ENCODE data around the gene HAND2. TPM values are rescaled to one million over a fixed set of nuclear protein-coding genes. Genes with fewer than 3 reads are reported as not detected.

HAND2 gene
- total RNA-seq, 3 donors from 2014 or later (not counting 1 experiment from before 2014, with no cell fraction given) = not detected

DNA sequence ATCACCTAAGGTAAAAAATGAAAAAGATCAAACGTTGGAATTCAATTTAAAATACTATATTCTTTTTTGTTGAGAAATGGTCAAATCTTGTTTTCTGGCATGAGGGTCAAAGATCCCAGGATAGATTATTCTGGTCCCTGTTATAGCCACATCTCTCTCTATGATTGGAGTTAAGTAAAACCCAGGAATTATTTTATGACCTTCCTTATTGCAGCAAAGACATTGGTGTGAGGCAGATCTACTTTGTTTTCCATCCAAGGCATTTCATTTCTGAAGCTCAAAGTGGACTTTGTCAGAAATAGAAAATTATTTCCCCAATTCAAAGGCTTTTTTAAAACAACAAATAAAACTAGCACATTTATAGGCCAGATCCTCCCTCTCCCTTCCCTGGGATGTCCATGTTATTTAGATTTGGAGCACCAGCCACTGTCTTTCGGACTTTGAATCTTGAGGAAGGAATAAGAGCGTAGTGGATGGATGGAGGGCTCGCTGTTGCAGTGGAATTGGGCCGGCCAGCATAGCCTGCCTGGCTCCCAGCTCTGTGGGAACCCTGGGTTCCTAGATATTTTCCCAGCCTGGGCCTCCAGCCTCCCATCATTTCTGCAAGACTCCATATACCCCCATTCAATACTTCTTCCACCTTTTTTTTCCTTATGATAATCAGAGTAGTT lies 45.6 kb upstream of the HAND2 start:
- Histone ChIP-seq H3K36me3 (ENCODE audit: control insufficient read depth, insufficient read depth, low read length) (no peaks in the 10 kb centered on the region), H3K27me3 (ENCODE audit: control insufficient read depth, insufficient read depth, low read length) (no peaks in the 10 kb centered on the region), H3K27ac (ENCODE audit: low read length) (no peak overlapping the region), H3K4me1 (ENCODE audit: control insufficient read depth, insufficient read depth, low read length) (no peaks in the 10 kb centered on the region), H3K9me3 (ENCODE audit: control insufficient read depth, insufficient read depth, low read length) (no peaks in the 10 kb centered on the region), H3K4me3 (ENCODE audit: low read length) (no peak overlapping the region)
- Mint-ChIP-seq H3K9me3 (peaks cover 0 to under 1% of the 10 kb centered on the region in 2 donors), H3K4me1 (no peaks in the 10 kb centered on the region), H3K27ac (no peak overlapping the region), H3K27me3 (ENCODE audit: low read depth in 2 of 2) (peaks cover 1 to 6% of the 10 kb centered on the region in 2 donors), H3K36me3 (no peaks in the 10 kb centered on the region), H3K4me3 (no peak overlapping the region)
- ATAC-seq (no peak), DNase-seq (no peak)
- no peak for TF ChIP-seq CTCF (IDR thresholded peaks at IDR 0.05)
- intact Hi-C loops (cut with micrococcal nuclease) = no loop called here
- WGBS (ENCODE audit: insufficient coverage) = 90% methylated on average over 4 of the region's 5 CpGs

DNA sequence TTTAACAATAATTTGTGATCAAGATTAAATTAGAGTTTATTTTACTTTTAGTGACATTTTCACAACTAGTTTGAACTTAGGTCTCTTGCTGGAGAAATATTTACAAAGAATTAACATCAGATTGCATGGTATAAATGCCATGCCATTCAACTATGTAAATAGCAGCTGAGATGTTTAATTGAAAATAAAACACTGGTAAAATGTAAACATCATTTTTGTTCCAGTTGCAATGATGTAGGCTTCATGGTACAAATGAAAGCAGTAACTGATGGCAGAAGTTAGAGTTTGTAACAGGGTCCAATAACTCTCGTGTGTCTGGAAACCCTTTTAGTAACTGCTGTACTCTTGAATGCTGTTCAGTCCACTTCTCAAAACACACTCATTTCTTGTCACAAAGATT lies 43.7 kb upstream of the HAND2 start:
- no peaks in the 10 kb centered on the region for H3K4me1 Mint-ChIP-seq
- intact Hi-C loops (cut with micrococcal nuclease) = no loop called here
- H3K4me1 ChIP-seq (ENCODE audit: control insufficient read depth, insufficient read depth, low read length) = no peaks in the 10 kb centered on the region
- peaks cover 2 to 6% of the 10 kb centered on the region in 2 donors for H3K27me3 Mint-ChIP-seq (ENCODE audit: low read depth in 2 of 2)
- H3K4me3 Mint-ChIP-seq = no peak overlapping the region
- peaks cover 0 to 2% of the 10 kb centered on the region in 2 donors for H3K9me3 Mint-ChIP-seq
- no peaks in the 10 kb centered on the region for H3K36me3 ChIP-seq (ENCODE audit: control insufficient read depth, insufficient read depth, low read length)
- ATAC-seq (no peak), DNase-seq (no peak)
- no peak for TF ChIP-seq CTCF (IDR thresholded peaks at IDR 0.05)
- H3K27ac Mint-ChIP-seq = no peak overlapping the region
- no peaks in the 10 kb centered on the region for H3K9me3 ChIP-seq (ENCODE audit: control insufficient read depth, insufficient read depth, low read length)
- no peak overlapping the region for H3K27ac ChIP-seq (ENCODE audit: low read length)
- H3K4me3 ChIP-seq (ENCODE audit: low read length) = no peak overlapping the region
- WGBS (ENCODE audit: insufficient coverage) = 100% methylated on average over 1 of the region's 1 CpG
- no peaks in the 10 kb centered on the region for H3K36me3 Mint-ChIP-seq
- no peaks in the 10 kb centered on the region for H3K27me3 ChIP-seq (ENCODE audit: control insufficient read depth, insufficient read depth, low read length)

- no peak for TF ChIP-seq CTCF (IDR thresholded peaks at IDR 0.05)
- intact Hi-C loops (cut with micrococcal nuclease) = no loop called here
- Histone ChIP-seq H3K4me1 (ENCODE audit: control insufficient read depth, insufficient read depth, low read length) (no peaks in the 10 kb centered on the region), H3K4me3 (ENCODE audit: low read length) (no peak overlapping the region), H3K27me3 (ENCODE audit: control insufficient read depth, insufficient read depth, low read length) (no peaks in the 10 kb centered on the region), H3K27ac (ENCODE audit: low read length) (no peak overlapping the region), H3K36me3 (ENCODE audit: control insufficient read depth, insufficient read depth, low read length) (no peaks in the 10 kb centered on the region), H3K9me3 (ENCODE audit: control insufficient read depth, insufficient read depth, low read length) (no peaks in the 10 kb centered on the region)
- ATAC-seq (no peak), DNase-seq (no peak)
- H3K4me1 Mint-ChIP-seq = no peaks in the 10 kb centered on the region
- no peaks in the 10 kb centered on the region for H3K36me3 Mint-ChIP-seq
- H3K27ac Mint-ChIP-seq = no peak overlapping the region
- 87% methylated on average over 4 of the region's 4 CpGs for WGBS (ENCODE audit: insufficient coverage)
- H3K27me3 Mint-ChIP-seq (ENCODE audit: low read depth in 2 of 2) = peaks cover 2 to 6% of the 10 kb centered on the region in 2 donors
- H3K4me3 Mint-ChIP-seq = no peak overlapping the region
- peaks cover 0 to 2% of the 10 kb centered on the region in 2 donors for H3K9me3 Mint-ChIP-seq
These were observed 43.3 kb upstream of the HAND2 start for GRCh38 chr4:173573286-173573685.

All from natural killer cell (primary cell).